ENCODE data around the gene PCBP3. TPM values are rescaled to one million over a fixed set of nuclear protein-coding genes. Genes with fewer than 3 reads are reported as not detected.

The PCBP3 gene
- total and polyA plus RNA-seq, 2 donors (not counting 3 experiments of a cell fraction or from before 2014, with no cell fraction given): 0.06 to 1.1 TPM

DNA sequence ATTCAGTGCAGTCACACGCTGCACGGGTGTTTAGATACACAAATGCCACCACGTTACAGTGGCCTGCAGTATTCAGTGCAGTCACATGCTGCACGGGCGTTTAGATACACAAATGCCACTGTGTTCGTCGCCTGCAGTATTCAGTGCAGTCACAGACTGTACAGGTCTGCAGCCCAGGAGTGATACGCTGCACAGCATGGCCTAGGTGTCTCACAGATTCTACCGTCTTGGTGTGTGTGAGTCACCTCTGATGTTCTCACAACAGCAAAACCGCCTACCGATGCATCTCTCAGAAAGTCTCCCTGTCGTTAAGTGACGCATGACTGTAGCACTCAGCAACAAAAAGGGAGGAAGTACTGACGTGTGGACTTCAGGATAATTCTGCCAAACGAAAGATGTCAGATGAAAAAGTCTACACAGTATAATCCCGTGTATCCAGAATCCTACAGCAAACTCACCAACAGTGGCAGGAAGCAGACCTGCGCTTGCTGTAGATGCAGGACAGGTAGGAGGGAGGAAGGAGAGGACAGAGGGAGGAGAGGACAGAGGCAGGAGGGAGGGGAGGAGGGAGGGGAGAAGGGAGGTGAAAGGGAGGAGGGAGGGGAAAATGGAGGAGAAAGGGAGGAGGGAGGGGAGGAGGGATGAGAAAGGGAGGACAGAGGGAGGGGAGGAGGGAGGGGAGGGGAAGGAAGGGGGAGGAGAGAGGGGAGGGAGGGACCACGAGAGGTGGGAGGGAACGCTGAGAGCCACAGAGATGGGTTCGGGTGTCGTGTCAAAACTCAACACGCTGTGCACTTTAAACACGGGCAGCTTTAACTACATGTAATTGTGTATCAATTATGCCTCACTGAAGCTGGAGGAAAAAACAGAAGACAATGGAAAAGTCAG, 36.3 kb upstream of the PCBP3 start:
- Histone ChIP-seq H3K9ac (replicated peaks; ENCODE audit: extremely low read depth, insufficient read depth, low read length) (no peak overlapping the region), H3K9me3 (replicated peaks; ENCODE audit: control insufficient read depth, insufficient read depth, low read length) (no peaks in the 10 kb centered on the region), H3K27ac (ENCODE audit: insufficient read depth, low read depth, low read length) (no peak overlapping the region), H3K9me1 (replicated peaks; ENCODE audit: control insufficient read depth, extremely low read depth, insufficient read depth, low read length) (no peaks in the 10 kb centered on the region), H3K4me3 (replicated peaks in 1 of 3; ENCODE audit: insufficient read depth in 1 of 3, low read depth in 1 of 3, low read length in 3 of 3) (no peak overlapping the region), H3K79me2 (ENCODE audit: control insufficient read depth, insufficient read depth, low read length) (no peaks in the 10 kb centered on the region), H4K20me1 (replicated peaks; ENCODE audit: control insufficient read depth, extremely low read depth, insufficient read depth, low read length) (no peaks in the 10 kb centered on the region), H2AFZ (ENCODE audit: low read depth, low read length) (no peak overlapping the region), H3K36me3 (ENCODE audit: control insufficient read depth in 2 of 2, extremely low read depth in 1 of 2, insufficient read depth in 2 of 2, low read length in 2 of 2) (no peaks in the 10 kb centered on the region), H3K4me1 (ENCODE audit: control insufficient read depth, extremely low read depth, insufficient read depth, low read length) (no peaks in the 10 kb centered on the region), H3K4me2 (ENCODE audit: insufficient read depth, low read length) (no peak overlapping the region), H3K27me3 (ENCODE audit: control insufficient read depth in 2 of 2, insufficient read depth in 2 of 2, low read length in 2 of 2) (peaks cover 0 to 4% of the 10 kb centered on the region in 2 experiments)
- BruUV-seq (replicated peaks): no TSS peak
- POLR2A ChIA-PET: no interaction called here
- intact Hi-C loops (cut with micrococcal nuclease) (no loop called here), dilution Hi-C loops (cut with MboI; ENCODE audit: extremely low pct_ligation_motif_present, low sequenced_read_pairs) (no loop called here)
- CTCF ChIA-PET: interaction anchor here (0.9 kb wide), 1 partner anchor 51 kb away, joined by 4 read pairs; no protein-coding TSS in a partner anchor
- DNase-seq (ENCODE audit: low read depth, low spot score) (no peak), FAIRE-seq (no peak)
- TF ChIP-seq FOS (IDR thresholded peaks at IDR 0.05; ENCODE audit: borderline replicate concordance, insufficient read depth, low read length) (no peak), JUN (IDR thresholded peaks at IDR 0.05; ENCODE audit: borderline replicate concordance, insufficient read depth, insufficient read length, low read depth) (no peak)

DNA sequence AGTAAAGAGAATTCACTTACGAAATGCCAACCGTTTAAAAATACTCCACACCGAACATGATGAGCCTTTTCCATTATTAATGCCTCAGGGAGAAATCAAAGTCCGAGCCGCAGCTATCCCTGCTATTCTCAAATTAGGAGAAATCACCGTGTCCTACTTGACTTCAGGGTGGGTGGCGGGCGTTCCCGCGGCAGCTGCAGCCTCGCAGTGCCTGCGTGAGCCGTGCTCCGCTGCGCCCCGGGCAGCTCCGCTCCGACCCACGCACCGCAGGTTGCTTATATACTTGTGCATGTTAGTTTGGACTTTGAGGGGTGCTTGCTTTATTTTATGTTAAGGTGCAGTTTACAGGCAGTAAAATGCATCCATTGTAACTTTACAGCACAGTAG, 35.6 kb upstream of the PCBP3 start:
- TF ChIP-seq POLR2AphosphoS5 (IDR thresholded peaks at IDR 0.05; ENCODE audit: insufficient read depth, low read depth, low read length): no peak
- TF ChIP-seq JUN (IDR thresholded peaks at IDR 0.05; ENCODE audit: borderline replicate concordance, insufficient read depth, insufficient read length, low read depth): no peak
- TF ChIP-seq, protein P1, sequence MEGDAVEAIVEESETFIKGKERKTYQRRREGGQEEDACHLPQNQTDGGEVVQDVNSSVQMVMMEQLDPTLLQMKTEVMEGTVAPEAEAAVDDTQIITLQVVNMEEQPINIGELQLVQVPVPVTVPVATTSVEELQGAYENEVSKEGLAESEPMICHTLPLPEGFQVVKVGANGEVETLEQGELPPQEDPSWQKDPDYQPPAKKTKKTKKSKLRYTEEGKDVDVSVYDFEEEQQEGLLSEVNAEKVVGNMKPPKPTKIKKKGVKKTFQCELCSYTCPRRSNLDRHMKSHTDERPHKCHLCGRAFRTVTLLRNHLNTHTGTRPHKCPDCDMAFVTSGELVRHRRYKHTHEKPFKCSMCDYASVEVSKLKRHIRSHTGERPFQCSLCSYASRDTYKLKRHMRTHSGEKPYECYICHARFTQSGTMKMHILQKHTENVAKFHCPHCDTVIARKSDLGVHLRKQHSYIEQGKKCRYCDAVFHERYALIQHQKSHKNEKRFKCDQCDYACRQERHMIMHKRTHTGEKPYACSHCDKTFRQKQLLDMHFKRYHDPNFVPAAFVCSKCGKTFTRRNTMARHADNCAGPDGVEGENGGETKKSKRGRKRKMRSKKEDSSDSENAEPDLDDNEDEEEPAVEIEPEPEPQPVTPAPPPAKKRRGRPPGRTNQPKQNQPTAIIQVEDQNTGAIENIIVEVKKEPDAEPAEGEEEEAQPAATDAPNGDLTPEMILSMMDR (IDR thresholded peaks at IDR 0.05; ENCODE audit: extremely low read depth in 1 of 2, insufficient read depth in 1 of 2, low read depth in 1 of 2, low read length in 2 of 2): no peak
- TF ChIP-seq MYC (IDR thresholded peaks at IDR 0.05; ENCODE audit: low read depth, low read length): no peak
- TF ChIP-seq, protein P2, sequence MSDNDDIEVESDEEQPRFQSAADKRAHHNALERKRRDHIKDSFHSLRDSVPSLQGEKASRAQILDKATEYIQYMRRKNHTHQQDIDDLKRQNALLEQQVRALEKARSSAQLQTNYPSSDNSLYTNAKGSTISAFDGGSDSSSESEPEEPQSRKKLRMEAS (IDR thresholded peaks at IDR 0.05; ENCODE audit: insufficient read depth, insufficient read length): no peak
- TF ChIP-seq EZH2 (IDR thresholded peaks at IDR 0.05; ENCODE audit: borderline replicate concordance, low read depth, low read length, severe bottlenecking): no peak
- intact Hi-C loops (cut with micrococcal nuclease) (no loop called here), dilution Hi-C loops (cut with MboI; ENCODE audit: extremely low pct_ligation_motif_present, low sequenced_read_pairs) (no loop called here)
- Histone ChIP-seq H3K27me3 (ENCODE audit: control insufficient read depth in 2 of 2, insufficient read depth in 2 of 2, low read length in 2 of 2) (peaks cover 0 to 4% of the 10 kb centered on the region in 2 experiments), H4K20me1 (replicated peaks; ENCODE audit: control insufficient read depth, extremely low read depth, insufficient read depth, low read length) (no peaks in the 10 kb centered on the region), H3K9ac (replicated peaks; ENCODE audit: extremely low read depth, insufficient read depth, low read length) (no peak overlapping the region), H2AFZ (ENCODE audit: low read depth, low read length) (no peak overlapping the region), H3K79me2 (ENCODE audit: control insufficient read depth, insufficient read depth, low read length) (no peaks in the 10 kb centered on the region), H3K4me3 (replicated peaks in 1 of 3; ENCODE audit: insufficient read depth in 1 of 3, low read depth in 1 of 3, low read length in 3 of 3) (no peak overlapping the region), H3K9me3 (replicated peaks; ENCODE audit: control insufficient read depth, insufficient read depth, low read length) (no peaks in the 10 kb centered on the region), H3K36me3 (ENCODE audit: control insufficient read depth in 2 of 2, extremely low read depth in 1 of 2, insufficient read depth in 2 of 2, low read length in 2 of 2) (no peaks in the 10 kb centered on the region), H3K27ac (ENCODE audit: insufficient read depth, low read depth, low read length) (no peak overlapping the region), H3K4me1 (ENCODE audit: control insufficient read depth, extremely low read depth, insufficient read depth, low read length) (no peaks in the 10 kb centered on the region), H3K4me2 (ENCODE audit: insufficient read depth, low read length) (no peak overlapping the region), H3K9me1 (replicated peaks; ENCODE audit: control insufficient read depth, extremely low read depth, insufficient read depth, low read length) (no peaks in the 10 kb centered on the region)
- BruUV-seq (replicated peaks): no TSS peak
- FAIRE-seq (no peak), DNase-seq (ENCODE audit: low read depth, low spot score) (no peak)
- ChIA-PET POLR2A (no interaction called here), CTCF (interaction anchor here (0.9 kb wide), 1 partner anchor 52 kb away, joined by 4 read pairs; no protein-coding TSS in a partner anchor)

Measured in endothelial cell of umbilical vein (primary cell).